Activated CD8-positive, alpha-beta memory T cell treated with anti-CD3 and anti-CD28 coated beads, Interleukin-2, amount 50 U/mL, for 48 hours (primary cell): ENCODE data around the gene MICU1.
A peak's percentile ranks its signal among the peaks of the same experiment; 100 is the strongest.
"Not testable (repeated sequence)": the region's sequence is repeated elsewhere in the genome, so short reads cannot be mapped to it uniquely, and the experiment has no call there.

Experiments used
- DNase-seq: peaks from one replicate; pipeline ENCODE4 v3.0.0-alpha.2; 2020

The MICU1 gene

GRCh38 chr10:72337039-72337629 is 288.7 kb downstream of the MICU1 start:
- DNase-seq = peak; percentile 90

- no peak for DNase-seq
Observed at GRCh38 chr10:72336259-72337038, 289.4 kb downstream of the MICU1 start.

- DNase-seq = peak; percentile 82
Observed at GRCh38 chr10:72335394-72336258, 290.3 kb downstream of the MICU1 start.

GRCh38 chr10:72334825-72335393 is 291.0 kb downstream of the MICU1 start:
- DNase-seq = peak; percentile 93

GRCh38 chr10:72334196-72334824 is 291.6 kb downstream of the MICU1 start:
- DNase-seq = no peak

GRCh38 chr10:72333112-72334015 is 292.5 kb downstream of the MICU1 start:
- peak; percentile 82 for DNase-seq

GRCh38 chr10:72332423-72333111 is 293.3 kb downstream of the MICU1 start:
- peak; percentile 66 for DNase-seq

- peak; percentile 96 for DNase-seq
Observed at GRCh38 chr10:72331575-72332422, 294.1 kb downstream of the MICU1 start.

- DNase-seq = no peak
Observed at GRCh38 chr10:72330069-72330426, 295.8 kb downstream of the MICU1 start.

- peak; percentile 75 for DNase-seq
Observed at GRCh38 chr10:72329290-72330068, 296.4 kb downstream of the MICU1 start.

GRCh38 chr10:72328829-72329204 is 297.1 kb downstream of the MICU1 start:
- DNase-seq = no peak

GRCh38 chr10:72328045-72328828 is 297.6 kb downstream of the MICU1 start:
- peak; percentile 85 for DNase-seq

GRCh38 chr10:72326665-72327603 is 298.9 kb downstream of the MICU1 start:
- DNase-seq = peak; percentile 93

- not testable (repeated sequence) for DNase-seq
Observed at GRCh38 chr10:72325243-72326175, 300.4 kb downstream of the MICU1 start.

GRCh38 chr10:72323771-72324191 is 302.1 kb downstream of the MICU1 start:
- no peak for DNase-seq
